Activated naive CD4-positive, alpha-beta T cell treated with anti-CD3 and anti-CD28 coated beads, Interleukin-2, amount 10 ng/mL, durations not matched to agents 7 days and 5 days (primary cell): ENCODE measurements around the gene NUP210.
"Not testable (repeated sequence)": the region's sequence is repeated elsewhere in the genome, so short reads cannot be mapped to it uniquely, and the experiment has no call there.

Experiments used
- CTCF ChIA-PET: fragments of 350-600 bp; sonication (Branson Sonifier 250); formaldehyde crosslinking; loops from one replicate; lab custom pipeline; 2021; ENCODE audit warnings: antibody characterized with exemption; lab: Charles Lee
- DNase-seq: peaks from one replicate; pipeline ENCODE4 v3.0.0-alpha.2; 2020
- H3K27ac Mint-ChIP-seq: one replicate; pipeline ENCODE4 v1.8.0; 2021; ENCODE audit warnings: mild to moderate bottlenecking, moderate library complexity, mixed read lengths
- H3K27me3 Mint-ChIP-seq: one replicate; pipeline ENCODE4 v1.8.0; 2021; ENCODE audit warnings: mild to moderate bottlenecking, mixed read lengths
- H3K36me3 Mint-ChIP-seq: one replicate; pipeline ENCODE4 v1.8.0; 2021; ENCODE audit warnings: mixed read lengths
- H3K4me1 Mint-ChIP-seq: one replicate; pipeline ENCODE4 v1.8.0; 2021; ENCODE audit warnings: mixed read lengths
- H3K4me3 Mint-ChIP-seq: one replicate; pipeline ENCODE4 v1.8.0; 2021; ENCODE audit warnings: mild to moderate bottlenecking, moderate library complexity, mixed read lengths
- H3K9me3 Mint-ChIP-seq: one replicate; pipeline ENCODE4 v1.8.0; 2021; ENCODE audit warnings: mixed read lengths

NUP210 gene

GRCh38 chr3:13452490-13453335 is 32.6 kb upstream of the NUP210 start:
- CTCF ChIA-PET, result interaction anchor here (0.8 to 4.1 kb wide), 38 partner anchors 9 to 361 kb away, joined by 3 to 105 read pairs (median 5); partner anchors contain the start of gene NUP210
- DNase-seq, result peak; percentile 60
- Mint-ChIP-seq H3K4me1 (peaks cover 33% of the 10 kb centered on the region), H3K9me3 (no peaks in the 10 kb centered on the region), H3K27me3 (peaks cover 7% of the 10 kb centered on the region), H3K36me3 (no peaks in the 10 kb centered on the region), H3K4me3 (peak overlapping the region; percentile 86), H3K27ac (peak overlapping the region; percentile 91)

- peaks cover 4% of the 10 kb centered on the region for H3K27me3 Mint-ChIP-seq
- peak overlapping the region; percentile 86 for H3K4me3 Mint-ChIP-seq
- peaks cover 33% of the 10 kb centered on the region for H3K4me1 Mint-ChIP-seq
- no peaks in the 10 kb centered on the region for H3K36me3 Mint-ChIP-seq
- DNase-seq, result no peak
- peak overlapping the region; percentile 91 for H3K27ac Mint-ChIP-seq
- H3K9me3 Mint-ChIP-seq, result peaks cover under 1% of the 10 kb centered on the region
- CTCF ChIA-PET, result interaction anchor here (0.6 to 4.1 kb wide), 23 partner anchors 10 to 953 kb away, joined by 3 to 105 read pairs (median 6); partner anchors contain the start of genes HDAC11 and NUP210
Measured at GRCh38 chr3:13451301-13451673, 31.2 kb upstream of the NUP210 start.

- not testable (repeated sequence) for H3K27ac Mint-ChIP-seq, H3K36me3 Mint-ChIP-seq, H3K27me3 Mint-ChIP-seq, H3K9me3 Mint-ChIP-seq, H3K4me1 Mint-ChIP-seq, DNase-seq, H3K4me3 Mint-ChIP-seq
- CTCF ChIA-PET, result interaction anchor here (0.6 kb wide), 1 partner anchor 49 kb away, joined by 3 read pairs; no protein-coding TSS in a partner anchor
Measured at GRCh38 chr3:13442882-13443281, 22.8 kb upstream of the NUP210 start.

- no peaks in the 10 kb centered on the region for H3K4me1 Mint-ChIP-seq
- no peaks in the 10 kb centered on the region for H3K36me3 Mint-ChIP-seq
- no peak for DNase-seq
- peaks cover 21% of the 10 kb centered on the region for H3K27me3 Mint-ChIP-seq
- H3K27ac Mint-ChIP-seq, result no peak overlapping the region
- CTCF ChIA-PET, result interaction anchor here (0.5 kb wide), 1 partner anchor 92 kb away, joined by 3 read pairs; no protein-coding TSS in a partner anchor
- H3K9me3 Mint-ChIP-seq, result no peaks in the 10 kb centered on the region
- no peak overlapping the region for H3K4me3 Mint-ChIP-seq
Measured at GRCh38 chr3:13440204-13440817, 20.2 kb upstream of the NUP210 start.

GRCh38 chr3:13436213-13436612 is 16.1 kb upstream of the NUP210 start:
- DNase-seq, H3K36me3 Mint-ChIP-seq, H3K4me1 Mint-ChIP-seq, H3K4me3 Mint-ChIP-seq, H3K27ac Mint-ChIP-seq, H3K9me3 Mint-ChIP-seq: not testable (repeated sequence)
- H3K27me3 Mint-ChIP-seq, result peaks cover 31% of the 10 kb centered on the region
- CTCF ChIA-PET, result interaction anchor here (1.0 kb wide), 1 partner anchor 16 kb away, joined by 3 read pairs; no protein-coding TSS in a partner anchor

- H3K27ac Mint-ChIP-seq, result no peak overlapping the region
- H3K4me1 Mint-ChIP-seq, result peaks cover 15% of the 10 kb centered on the region
- peaks cover 2% of the 10 kb centered on the region for H3K9me3 Mint-ChIP-seq
- peaks cover 26% of the 10 kb centered on the region for H3K27me3 Mint-ChIP-seq
- H3K4me3 Mint-ChIP-seq, result no peak overlapping the region
- no peak for DNase-seq
- H3K36me3 Mint-ChIP-seq, result peaks cover 3% of the 10 kb centered on the region
- CTCF ChIA-PET, result interaction anchor here (1.2 kb wide), 1 partner anchor 17 kb away, joined by 5 read pairs; no protein-coding TSS in a partner anchor
Measured at GRCh38 chr3:13433912-13434311, 13.8 kb upstream of the NUP210 start.

GRCh38 chr3:13432093-13432492 is 12.0 kb upstream of the NUP210 start:
- Mint-ChIP-seq H3K27me3 (peaks cover 20% of the 10 kb centered on the region), H3K4me3 (no peak overlapping the region), H3K27ac (no peak overlapping the region), H3K4me1 (peaks cover 30% of the 10 kb centered on the region), H3K9me3 (peaks cover 2% of the 10 kb centered on the region), H3K36me3 (peaks cover 3% of the 10 kb centered on the region)
- CTCF ChIA-PET, result interaction anchor here (1.2 kb wide), 1 partner anchor 20 kb away, joined by 3 read pairs; no protein-coding TSS in a partner anchor
- no peak for DNase-seq

- H3K27me3 Mint-ChIP-seq, CTCF ChIA-PET, H3K4me3 Mint-ChIP-seq, H3K27ac Mint-ChIP-seq, H3K36me3 Mint-ChIP-seq, H3K9me3 Mint-ChIP-seq, DNase-seq: not testable (repeated sequence)
- H3K4me1 Mint-ChIP-seq, result peaks cover 39% of the 10 kb centered on the region
Measured at GRCh38 chr3:13430411-13430875, 10.3 kb upstream of the NUP210 start.

GRCh38 chr3:13429631-13430291 is 9.6 kb upstream of the NUP210 start:
- H3K9me3 Mint-ChIP-seq, result peaks cover 2% of the 10 kb centered on the region
- H3K4me1 Mint-ChIP-seq, result peaks cover 45% of the 10 kb centered on the region
- peaks cover 3% of the 10 kb centered on the region for H3K36me3 Mint-ChIP-seq
- peaks cover 10% of the 10 kb centered on the region for H3K27me3 Mint-ChIP-seq
- CTCF ChIA-PET, result no interaction called here
- H3K27ac Mint-ChIP-seq, result peak overlapping the region; percentile 70
- H3K4me3 Mint-ChIP-seq, result no peak overlapping the region
- DNase-seq, result no peak

- not testable (repeated sequence) for DNase-seq
- H3K4me1 Mint-ChIP-seq, result peaks cover 55% of the 10 kb centered on the region
Measured at GRCh38 chr3:13428678-13429077, 8.6 kb upstream of the NUP210 start.

GRCh38 chr3:13427662-13428603 is 7.8 kb upstream of the NUP210 start:
- Mint-ChIP-seq H3K9me3 (peaks cover 2% of the 10 kb centered on the region), H3K4me3 (peak overlapping the region; percentile 17), H3K36me3 (peaks cover 3% of the 10 kb centered on the region)

More at GRCh38 chr3:13428678-13429077, 8.6 kb upstream of the NUP210 start:
- H3K27ac Mint-ChIP-seq, result peak overlapping the region; percentile 93
- CTCF ChIA-PET, result interaction anchor here (1.0 to 1.4 kb wide), 4 partner anchors 8 to 23 kb away, joined by 3 to 5 read pairs (median 3); partner anchors contain the start of gene NUP210
- not testable (repeated sequence) for H3K36me3 Mint-ChIP-seq, H3K9me3 Mint-ChIP-seq, H3K27me3 Mint-ChIP-seq, H3K4me3 Mint-ChIP-seq

GRCh38 chr3:13426591-13426990 is 6.5 kb upstream of the NUP210 start:
- Mint-ChIP-seq H3K27me3 (no peaks in the 10 kb centered on the region), H3K4me1 (peaks cover 71% of the 10 kb centered on the region), H3K36me3 (peaks cover 6% of the 10 kb centered on the region), H3K4me3 (no peak overlapping the region), H3K27ac (no peak overlapping the region), H3K9me3 (peaks cover 2% of the 10 kb centered on the region)
- CTCF ChIA-PET, result interaction anchor here (0.6 to 1.0 kb wide), 2 partner anchors 10 to 21 kb away, joined by 3 read pairs; no protein-coding TSS in a partner anchor
- DNase-seq, result no peak

More at GRCh38 chr3:13427662-13428603, 7.8 kb upstream of the NUP210 start:
- peak; percentile 54 for DNase-seq
- CTCF ChIA-PET, result interaction anchor here (1.0 to 1.4 kb wide), 5 partner anchors 8 to 24 kb away, joined by 3 to 5 read pairs (median 3); partner anchors contain the start of gene NUP210
- Mint-ChIP-seq H3K27me3 (peaks cover under 1% of the 10 kb centered on the region), H3K4me1 (peaks cover 60% of the 10 kb centered on the region), H3K27ac (peak overlapping the region; percentile 93)

GRCh38 chr3:13425689-13426088 is 5.6 kb upstream of the NUP210 start:
- Mint-ChIP-seq H3K9me3 (peaks cover 2% of the 10 kb centered on the region), H3K4me1 (peaks cover 78% of the 10 kb centered on the region), H3K36me3 (peaks cover 8% of the 10 kb centered on the region), H3K27me3 (no peaks in the 10 kb centered on the region), H3K27ac (no peak overlapping the region), H3K4me3 (no peak overlapping the region)
- CTCF ChIA-PET, result interaction anchor here (1.1 to 1.4 kb wide), 2 partner anchors 9 to 26 kb away, joined by 3 to 10 read pairs; no protein-coding TSS in a partner anchor
- DNase-seq, result no peak
